Fibroblast of lung (primary cell): ENCODE measurements around the gene CENPP. TPM values are rescaled to one million over a fixed set of nuclear protein-coding genes. Genes with fewer than 3 reads are reported as not detected.

Experiments used
- DNase-seq, 2 donors: peaks; one replicate each; pipeline versions ENCODE4 v3.0.0 to v3.0.0-alpha.2; 2010; ENCODE audit warnings: low read depth in 2 of 2
- H2AFZ ChIP-seq: 2 replicates; pipeline ENCODE4 v1.5.1; 2012; ENCODE audit warnings: low read length, control low read depth, inconsistent platforms
- H3K27ac ChIP-seq: 2 replicates; pipeline ENCODE4 v1.5.1; 2011; ENCODE audit warnings: low read length, control low read depth; ENCODE audit not compliant: insufficient read depth
- H3K27me3 ChIP-seq: 2 replicates; pipeline ENCODE4 v1.5.1; 2011; ENCODE audit warnings: mild to moderate bottlenecking, low read length; ENCODE audit not compliant: control insufficient read depth, insufficient read depth
- H3K36me3 ChIP-seq: 2 replicates; pipeline ENCODE4 v1.5.1; 2011; ENCODE audit warnings: low read length; ENCODE audit not compliant: control insufficient read depth, insufficient read depth
- H3K4me1 ChIP-seq: 2 replicates; pipeline ENCODE4 v1.5.1; 2011; ENCODE audit warnings: low read length; ENCODE audit not compliant: control insufficient read depth, insufficient read depth; ENCODE audit errors: extremely low read depth
- H3K4me2 ChIP-seq: 2 replicates; pipeline ENCODE4 v1.5.1; 2011; ENCODE audit warnings: low read length, control low read depth; ENCODE audit not compliant: insufficient read depth; ENCODE audit errors: extremely low read depth
- H3K4me3 ChIP-seq, 4 experiments: fragments of 200-600 bp in 1 of 4; sonication (generic) in 1 of 4; replicated peaks in 1 of 4; 2 replicates each; pipeline ENCODE4 v1.5.1; 2011 to 2016; ENCODE audit warnings: low read length in 4 of 4, low read depth in 3 of 4, mild to moderate bottlenecking in 3 of 4, control low read depth in 2 of 4, inconsistent platforms in 1 of 4, mixed read lengths in 1 of 4; ENCODE audit not compliant: insufficient read depth in 1 of 4; ENCODE audit errors: control extremely low read depth in 1 of 4
- H3K79me2 ChIP-seq: 2 replicates; pipeline ENCODE4 v1.5.1; 2012; ENCODE audit warnings: mild to moderate bottlenecking, low read length, inconsistent platforms; ENCODE audit not compliant: control insufficient read depth, insufficient read depth
- H3K9ac ChIP-seq: 2 replicates; pipeline ENCODE4 v1.5.1; 2011; ENCODE audit warnings: mild to moderate bottlenecking, low read length, control low read depth; ENCODE audit not compliant: insufficient read depth
- H3K9me3 ChIP-seq: 2 replicates; pipeline ENCODE4 v1.5.1; 2012; ENCODE audit warnings: low read depth, low read length; ENCODE audit not compliant: control insufficient read depth, insufficient read depth
- H4K20me1 ChIP-seq: 2 replicates; pipeline ENCODE4 v1.5.1; 2011; ENCODE audit warnings: low read length; ENCODE audit not compliant: control insufficient read depth, insufficient read depth; ENCODE audit errors: extremely low read depth
- EZH2 ChIP-seq: IDR thresholded peaks from 2 replicates; pipeline ENCODE4 v1.5.1; 2012; ENCODE audit warnings: low read length, control low read depth, mild to moderate bottlenecking; ENCODE audit errors: missing control alignments
- polyA plus RNA-seq, 2 donors: library from polyadenylated mRNA; depleted of rRNA in 1 of 2; stranded (reverse) in 1 of 2; unstranded in 1 of 2; fragments of >200 nt; gene quantifications; 2 replicates each; pipeline ENCODE4 v1.2.1, GENCODE V29; 2011 to 2012; ENCODE audit warnings: missing spikeins in 1 of 2
- total RNA-seq: library from RNA; depleted of rRNA; stranded (reverse); fragments of >200 nt; gene quantifications from 2 replicates; pipeline ENCODE4 v1.2.1, GENCODE V29; 2014
- TF ChIP-seq, protein P1 (sequence below), 2 donors: IDR thresholded peaks in 1 of 2; conservative IDR thresholded peaks in 1 of 2; 1 replicate in 1 of 2; 2 replicates in 1 of 2; pipeline ENCODE4 v1.5.1; 2011 to 2012; ENCODE audit warnings: low read length in 2 of 2, control low read depth in 1 of 2, inconsistent platforms in 1 of 2, low read depth in 1 of 2, mild to moderate bottlenecking in 1 of 2

The CENPP gene
- total and polyA plus RNA-seq, 2 donors (not counting 1 experiment from before 2014, with no cell fraction given) = 1.7 to 2.4 TPM

DNA sequence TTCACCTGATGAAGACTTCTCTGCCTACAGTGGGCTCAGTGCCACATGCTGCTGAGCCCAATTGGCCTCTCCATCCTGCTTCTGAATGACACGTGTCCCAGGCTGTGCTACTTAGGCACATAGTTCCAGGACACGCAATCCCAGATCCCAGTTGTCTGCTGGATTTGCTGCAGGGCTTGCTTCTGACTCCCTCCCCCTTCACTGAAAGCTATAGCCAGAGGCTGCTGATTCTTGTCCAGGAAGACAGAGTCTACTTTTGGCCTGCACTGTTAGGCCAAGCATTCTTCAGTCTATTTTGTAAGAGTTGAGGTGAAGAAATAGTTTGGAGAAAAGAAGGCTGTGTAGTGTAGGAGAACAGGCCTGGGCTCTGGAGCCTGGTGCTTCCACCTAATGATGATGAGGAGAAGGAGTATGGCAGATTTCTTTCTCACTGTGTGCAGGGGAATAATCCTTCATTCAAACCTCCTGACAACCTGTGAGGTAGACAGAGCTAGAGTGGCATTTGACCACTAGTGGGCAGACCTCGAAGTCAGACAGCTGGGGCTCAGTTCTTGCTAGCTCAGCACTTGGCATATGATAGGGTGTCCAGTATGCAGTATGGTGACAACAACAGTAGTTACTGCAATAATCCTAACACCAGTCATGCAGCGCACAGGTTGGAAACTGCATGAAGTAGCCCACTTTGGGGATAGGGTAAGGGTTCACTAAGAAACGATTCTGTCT lies 176.1 kb downstream of the CENPP start:
- H3K79me2 ChIP-seq = no peaks in the 10 kb centered on the region
- no peak overlapping the region for H3K4me2 ChIP-seq
- no peak overlapping the region for H2AFZ ChIP-seq
- H3K27me3 ChIP-seq = no peaks in the 10 kb centered on the region
- no peak overlapping the region for H3K4me3 ChIP-seq
- H3K9me3 ChIP-seq = no peaks in the 10 kb centered on the region
- H4K20me1 ChIP-seq = no peaks in the 10 kb centered on the region
- TF ChIP-seq, protein P1, sequence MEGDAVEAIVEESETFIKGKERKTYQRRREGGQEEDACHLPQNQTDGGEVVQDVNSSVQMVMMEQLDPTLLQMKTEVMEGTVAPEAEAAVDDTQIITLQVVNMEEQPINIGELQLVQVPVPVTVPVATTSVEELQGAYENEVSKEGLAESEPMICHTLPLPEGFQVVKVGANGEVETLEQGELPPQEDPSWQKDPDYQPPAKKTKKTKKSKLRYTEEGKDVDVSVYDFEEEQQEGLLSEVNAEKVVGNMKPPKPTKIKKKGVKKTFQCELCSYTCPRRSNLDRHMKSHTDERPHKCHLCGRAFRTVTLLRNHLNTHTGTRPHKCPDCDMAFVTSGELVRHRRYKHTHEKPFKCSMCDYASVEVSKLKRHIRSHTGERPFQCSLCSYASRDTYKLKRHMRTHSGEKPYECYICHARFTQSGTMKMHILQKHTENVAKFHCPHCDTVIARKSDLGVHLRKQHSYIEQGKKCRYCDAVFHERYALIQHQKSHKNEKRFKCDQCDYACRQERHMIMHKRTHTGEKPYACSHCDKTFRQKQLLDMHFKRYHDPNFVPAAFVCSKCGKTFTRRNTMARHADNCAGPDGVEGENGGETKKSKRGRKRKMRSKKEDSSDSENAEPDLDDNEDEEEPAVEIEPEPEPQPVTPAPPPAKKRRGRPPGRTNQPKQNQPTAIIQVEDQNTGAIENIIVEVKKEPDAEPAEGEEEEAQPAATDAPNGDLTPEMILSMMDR (conservative IDR thresholded peaks at IDR 0.05 in 1 of 2, IDR thresholded peaks at IDR 0.05 in 1 of 2; ENCODE audit: low read depth in 1 of 2, low read length in 2 of 2) = peak; percentile 43 to 52
- TF ChIP-seq EZH2 = no peak
- peak; percentile 31 to 41 for DNase-seq
- no peak overlapping the region for H3K9ac ChIP-seq
- H3K4me1 ChIP-seq = peaks cover 15% of the 10 kb centered on the region
- no peaks in the 10 kb centered on the region for H3K36me3 ChIP-seq
- no peak overlapping the region for H3K27ac ChIP-seq

DNA sequence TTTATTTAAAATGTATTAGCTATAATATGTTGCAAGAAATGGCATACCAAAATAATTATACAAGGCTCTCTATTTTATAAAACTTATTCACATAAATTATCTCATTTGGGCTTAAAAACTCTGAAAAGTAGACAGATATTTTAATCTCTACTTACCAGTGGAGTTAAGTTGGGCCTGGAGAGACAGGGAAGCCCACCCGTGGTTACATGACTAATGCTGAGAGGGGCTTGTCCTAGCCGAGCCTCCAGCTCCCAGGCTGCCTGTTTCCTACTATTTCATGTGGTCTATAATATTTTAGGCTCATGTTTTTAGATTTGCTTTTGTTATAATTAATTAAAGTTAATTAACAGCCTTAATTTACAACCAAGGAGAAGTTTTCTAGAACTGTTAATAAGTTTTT lies 177.4 kb downstream of the CENPP start:
- H3K4me3 ChIP-seq = no peak overlapping the region
- no peaks in the 10 kb centered on the region for H4K20me1 ChIP-seq
- no peak overlapping the region for H3K9ac ChIP-seq
- H3K79me2 ChIP-seq = no peaks in the 10 kb centered on the region
- H3K9me3 ChIP-seq = no peaks in the 10 kb centered on the region
- no peak for DNase-seq
- no peak overlapping the region for H2AFZ ChIP-seq
- no peaks in the 10 kb centered on the region for H3K27me3 ChIP-seq
- H3K27ac ChIP-seq = no peak overlapping the region
- peaks cover 27% of the 10 kb centered on the region for H3K4me1 ChIP-seq
- TF ChIP-seq EZH2 = no peak
- TF ChIP-seq, protein P1 (conservative IDR thresholded peaks at IDR 0.05 in 1 of 2, IDR thresholded peaks at IDR 0.05 in 1 of 2; ENCODE audit: low read depth in 1 of 2, low read length in 2 of 2) = no peak
- H3K36me3 ChIP-seq = no peaks in the 10 kb centered on the region
- H3K4me2 ChIP-seq = no peak overlapping the region

DNA sequence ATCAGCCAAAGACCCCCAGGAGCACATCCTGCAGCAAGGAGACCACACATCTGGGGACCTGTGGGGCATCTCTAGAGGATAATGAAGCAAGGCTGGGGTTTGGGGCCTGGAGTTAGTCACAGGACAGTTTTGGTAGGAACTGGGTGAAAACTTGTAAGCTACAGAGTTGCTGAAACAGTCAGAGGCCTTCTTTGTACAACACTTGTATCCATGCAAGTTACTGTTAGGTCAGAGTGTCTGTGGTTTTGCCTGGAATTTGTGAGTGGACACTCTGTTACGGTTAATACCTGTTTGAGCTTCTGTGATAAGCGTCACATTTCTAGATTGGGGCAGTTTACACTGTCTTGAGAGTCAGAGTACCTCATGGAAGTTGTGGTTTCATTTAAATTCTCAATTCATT lies 179.1 kb downstream of the CENPP start:
- TF ChIP-seq, protein P1 (conservative IDR thresholded peaks at IDR 0.05 in 1 of 2, IDR thresholded peaks at IDR 0.05 in 1 of 2; ENCODE audit: low read depth in 1 of 2, low read length in 2 of 2) = no peak
- no peak for TF ChIP-seq EZH2
- Histone ChIP-seq H3K79me2 (no peaks in the 10 kb centered on the region), H4K20me1 (no peaks in the 10 kb centered on the region), H2AFZ (peak overlapping the region; percentile 49), H3K27ac (peak overlapping the region; percentile 15), H3K4me3 (peak overlapping the region in 1 of 4 experiments; percentile 68), H3K36me3 (no peaks in the 10 kb centered on the region), H3K4me1 (peaks cover 29% of the 10 kb centered on the region), H3K9ac (no peak overlapping the region), H3K27me3 (no peaks in the 10 kb centered on the region), H3K4me2 (no peak overlapping the region), H3K9me3 (no peaks in the 10 kb centered on the region)
- DNase-seq = peak; percentile 22 to 89
